Hippocampal formation (tissue), 2 donors: Measurements from ENCODE around the gene SPIRE2.
"Not testable (repeated sequence)": the region's sequence is repeated elsewhere in the genome, so short reads cannot be mapped to it uniquely, and the experiment has no call there.

Experiments
- DNase-seq, 2 donors: peaks; one replicate each; lab custom pipeline; 2025; lab: John Stamatoyannopoulos, UW

SPIRE2 gene

GRCh38 chr16:89806589-89807193 lies 21.6 kb upstream of the SPIRE2 start:
- not testable (repeated sequence) for DNase-seq

DNA sequence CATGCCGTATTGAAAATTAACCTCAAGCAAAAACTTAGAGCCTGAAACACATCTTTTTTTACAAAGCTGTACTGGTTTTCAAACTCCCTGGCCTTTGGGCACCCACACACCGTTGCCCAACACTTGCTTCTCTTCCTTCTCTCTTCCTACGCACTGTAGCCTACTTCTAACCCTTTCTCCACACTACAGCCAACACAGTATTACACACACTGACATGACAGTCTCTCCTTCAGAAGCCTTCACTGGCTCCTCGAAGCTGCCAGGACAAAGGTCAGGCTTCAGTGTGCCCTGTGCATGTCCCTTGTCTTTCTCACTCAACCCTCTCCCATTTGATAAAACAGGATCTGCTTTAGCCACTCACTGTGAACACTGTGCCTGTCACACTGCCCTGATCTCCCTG lies 19.8 kb upstream of the SPIRE2 start:
- no peak for DNase-seq

DNA sequence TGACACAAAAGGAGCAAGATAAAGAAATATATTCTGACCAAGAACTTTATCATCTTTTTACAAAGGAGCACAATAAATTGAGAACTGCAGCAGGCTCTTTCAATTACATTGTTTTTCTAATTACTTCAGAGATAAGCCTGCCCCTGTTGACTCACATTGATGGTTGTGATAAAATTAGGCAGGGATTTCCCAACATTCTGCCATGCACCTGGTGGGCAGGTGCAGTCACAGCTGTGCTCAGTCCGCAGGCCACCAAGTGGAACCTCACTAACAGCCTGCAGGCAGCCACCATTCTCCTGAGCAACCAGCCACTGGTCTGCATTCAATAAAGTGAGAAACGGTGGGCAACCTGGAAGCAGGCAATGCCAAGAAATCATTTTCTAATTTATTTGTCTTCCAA lies 17.0 kb upstream of the SPIRE2 start:
- no peak for DNase-seq

- no peak for DNase-seq
These were observed 12.5 kb upstream of the SPIRE2 start for GRCh38 chr16:89815639-89816348.

GRCh38 chr16:89818851-89819403 lies 9.3 kb upstream of the SPIRE2 start:
- not testable (repeated sequence) for DNase-seq

GRCh38 chr16:89819448-89819847 lies 8.8 kb upstream of the SPIRE2 start:
- not testable (repeated sequence) for DNase-seq

DNA sequence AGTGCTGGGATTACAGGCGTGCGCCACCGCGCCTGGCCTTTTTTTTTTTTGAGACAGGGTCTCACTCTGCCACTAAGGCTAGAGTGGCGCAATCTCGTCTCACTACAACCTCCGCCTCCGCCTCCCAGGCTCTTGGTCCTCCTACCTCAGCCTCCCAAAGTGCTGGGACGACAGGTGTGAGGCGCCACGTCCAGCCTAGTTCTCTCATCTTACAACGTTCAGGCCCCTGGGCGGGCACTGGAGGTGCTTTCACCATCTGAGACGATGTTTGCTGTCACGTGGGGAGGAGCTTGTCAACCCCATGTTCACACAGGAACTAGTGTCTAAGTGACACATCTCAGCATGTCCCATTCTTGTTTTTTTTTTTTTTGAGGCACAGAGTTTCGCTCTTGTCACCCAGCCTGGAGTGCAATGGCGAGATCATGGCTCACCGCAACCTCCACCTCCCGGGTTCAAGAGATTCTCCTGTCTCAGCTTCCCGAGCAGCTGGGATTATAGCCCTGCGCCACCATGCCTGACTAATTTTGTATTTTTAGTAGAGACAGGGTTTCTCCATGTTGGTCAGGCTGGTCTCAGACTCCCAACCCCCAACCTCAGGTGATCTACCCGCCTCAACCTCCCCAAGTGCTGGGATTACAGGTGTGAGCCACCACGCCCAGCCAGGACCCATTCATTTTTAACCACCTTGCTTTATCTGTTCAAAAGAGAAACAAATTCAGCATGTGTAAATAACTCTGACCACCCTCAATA lies 6.7 kb upstream of the SPIRE2 start:
- no peak for DNase-seq

DNA sequence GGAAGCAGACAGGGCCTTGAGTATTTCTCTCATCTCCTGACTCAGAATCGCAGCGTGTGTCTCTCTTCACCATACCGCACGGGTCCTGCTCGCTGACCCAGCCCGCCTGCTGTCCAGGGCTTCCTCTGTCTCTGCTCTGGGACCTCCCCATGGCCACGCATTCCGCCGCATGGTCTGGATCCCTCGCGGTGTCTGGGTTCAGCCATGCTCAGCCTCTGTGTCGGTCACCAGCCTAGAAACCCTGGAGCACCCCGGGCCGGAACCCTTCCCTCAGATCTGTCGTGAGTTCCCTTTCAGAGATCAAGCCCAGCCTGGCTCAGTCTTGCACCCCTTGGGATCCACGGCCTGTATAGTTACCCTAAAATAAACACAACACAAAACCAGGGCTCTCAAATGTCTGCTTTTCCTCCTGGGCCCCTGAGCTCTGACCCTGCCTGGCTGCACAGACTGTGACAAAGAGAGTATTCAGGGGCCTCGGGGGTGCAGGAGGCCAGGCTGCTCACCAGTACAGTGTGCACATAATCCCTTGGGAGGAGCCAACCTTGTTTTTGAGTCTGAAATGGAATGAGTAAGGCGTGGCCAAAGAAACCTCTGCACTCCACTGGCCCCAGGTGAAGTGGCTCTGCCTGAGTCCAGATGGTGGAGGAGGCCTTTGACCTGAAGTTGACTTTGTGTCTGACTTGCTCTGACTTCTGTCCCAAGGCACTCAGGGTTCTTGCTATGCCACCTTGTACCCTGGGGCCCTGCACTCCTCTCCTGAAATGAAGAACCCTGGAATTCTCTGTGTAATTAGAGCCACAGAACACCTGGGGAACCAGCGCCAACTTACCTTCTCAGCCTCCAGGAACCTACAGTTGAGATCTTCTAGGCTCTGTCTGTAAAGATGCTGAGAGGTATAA lies 5.8 kb upstream of the SPIRE2 start:
- DNase-seq, result no peak

DNA sequence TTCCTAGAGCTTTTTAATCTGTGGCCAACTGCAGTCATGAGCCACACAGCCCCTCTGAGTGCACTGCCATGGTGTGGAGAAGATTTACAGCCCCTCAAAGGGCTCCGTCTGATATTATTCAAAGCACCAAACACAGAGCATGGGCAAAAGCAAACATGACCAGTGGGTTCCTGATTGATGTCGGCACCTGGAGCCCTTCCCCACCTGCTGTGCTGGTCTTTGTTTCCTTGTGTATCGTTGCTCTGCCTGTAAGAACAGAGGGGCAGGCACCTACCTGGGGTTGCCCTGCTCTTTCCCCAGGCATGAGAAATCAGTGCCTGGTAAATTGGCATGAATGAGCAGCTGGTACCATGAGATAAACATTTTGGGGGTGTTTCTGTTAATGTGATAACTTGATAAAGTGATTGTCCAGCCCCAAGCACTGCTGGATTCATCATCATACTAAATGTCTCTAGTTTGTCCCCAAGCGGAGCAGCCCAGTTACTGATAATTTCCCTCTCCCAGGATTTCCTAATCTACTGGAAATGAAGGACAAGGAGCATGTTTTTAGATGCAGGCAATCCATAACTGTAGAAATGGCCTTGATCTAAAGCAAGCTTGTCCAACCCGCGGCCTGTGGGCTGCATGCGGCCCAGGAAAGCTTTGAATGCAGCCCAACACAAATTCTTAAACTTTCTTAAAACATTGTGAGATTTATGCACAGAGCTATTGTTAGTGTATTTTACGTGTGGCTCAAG lies 5.0 kb upstream of the SPIRE2 start:
- no peak for DNase-seq

DNA sequence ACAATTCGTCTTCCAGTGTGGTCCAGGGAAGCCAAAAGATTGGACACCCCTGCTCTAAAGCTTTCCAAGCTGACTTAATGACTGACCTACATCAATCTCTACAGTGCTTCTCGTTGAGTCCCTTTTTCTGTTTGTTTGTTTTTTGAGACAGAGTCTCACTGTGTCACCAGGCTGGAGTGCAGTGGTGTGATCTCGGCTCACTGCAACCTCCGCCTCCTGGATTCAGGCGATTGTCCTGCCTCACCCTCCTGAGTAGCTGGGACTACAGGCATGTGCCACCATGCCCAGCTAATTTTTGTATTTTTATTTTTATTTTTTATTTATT lies 4.5 kb upstream of the SPIRE2 start:
- DNase-seq, result not testable (repeated sequence)

- DNase-seq, result no peak
These were observed 1.5 kb upstream of the SPIRE2 start for GRCh38 chr16:89826531-89827382.

DNA sequence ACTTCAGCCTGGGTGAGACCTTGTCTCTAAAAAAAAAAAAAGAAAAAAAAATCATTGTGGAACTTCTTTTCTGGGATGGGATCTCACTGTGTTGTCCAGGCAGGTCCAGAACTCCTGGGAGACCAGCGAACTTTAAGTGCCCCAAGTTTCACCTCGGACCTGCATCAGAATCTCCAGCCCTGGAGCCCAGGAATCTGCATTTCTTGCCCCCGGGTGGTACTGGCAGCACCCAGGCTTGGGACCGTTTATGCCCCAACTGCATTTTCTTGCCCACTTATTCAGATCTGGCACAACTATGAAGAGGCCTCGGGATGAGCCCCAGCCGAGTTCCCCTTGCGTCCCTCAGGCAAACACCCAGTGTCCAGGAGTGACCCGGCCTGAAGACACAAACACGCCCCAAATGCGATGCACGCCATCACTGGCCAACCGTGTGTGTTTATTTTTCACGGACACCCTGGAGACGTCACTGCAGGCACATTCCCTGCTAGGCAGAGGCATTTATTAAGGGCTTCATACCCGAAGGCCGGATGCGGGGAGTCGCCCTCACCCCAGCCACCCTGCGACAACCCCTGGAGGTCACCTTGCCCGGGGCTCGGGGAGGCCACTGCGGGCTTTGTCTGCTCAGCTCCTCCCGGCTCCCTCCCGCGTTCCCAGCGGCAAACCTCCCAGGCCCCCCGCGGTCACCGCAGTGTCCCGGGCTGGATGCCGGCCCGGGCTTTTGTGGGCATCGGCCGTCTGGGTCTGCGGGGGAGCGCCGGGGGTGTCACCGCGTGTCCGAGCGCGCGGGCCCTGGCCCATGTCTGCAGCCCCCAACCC lies 684 bp upstream of the SPIRE2 start:
- DNase-seq, result no peak

GRCh38 chr16:89828870-89829629 lies 775 bp downstream of the SPIRE2 start:
- DNase-seq, result no peak

GRCh38 chr16:89829630-89830437 lies 1.6 kb downstream of the SPIRE2 start:
- DNase-seq, result no peak

GRCh38 chr16:89831810-89832328 lies 3.6 kb downstream of the SPIRE2 start:
- no peak for DNase-seq

DNA sequence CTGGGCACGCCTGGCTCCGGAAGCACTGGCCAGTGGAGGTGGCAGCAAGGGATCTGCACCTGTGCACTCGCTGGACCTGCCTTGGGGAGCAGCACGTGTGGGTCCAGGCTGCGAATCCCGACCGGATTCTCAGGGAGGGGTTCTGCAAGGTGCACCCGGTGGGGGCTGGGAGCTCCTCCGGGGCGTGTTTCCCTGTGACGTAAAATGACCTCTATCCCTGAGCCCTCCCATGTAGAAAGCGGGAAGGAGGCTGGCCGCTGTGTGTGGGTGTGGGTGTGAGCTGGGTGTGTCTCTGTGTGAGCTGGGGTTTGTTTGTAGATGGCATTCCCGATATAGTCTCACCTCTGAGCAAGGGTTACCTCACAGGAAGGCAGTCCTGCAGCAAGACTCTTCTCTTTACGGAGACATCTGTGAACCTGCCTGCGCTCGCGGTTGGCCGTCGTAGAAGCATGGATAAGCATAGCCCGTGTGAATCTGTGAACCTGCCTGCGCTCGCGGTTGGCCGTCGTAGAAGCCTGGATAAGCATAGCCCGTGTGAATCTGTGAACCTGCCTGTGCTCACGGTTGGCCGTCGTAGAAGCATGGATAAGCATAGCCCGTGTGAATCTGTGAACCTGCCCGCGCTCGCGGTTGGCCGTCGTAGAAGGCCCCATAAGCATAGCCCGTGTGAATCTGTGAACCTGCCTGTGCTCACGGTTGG lies 5.5 kb downstream of the SPIRE2 start:
- DNase-seq, result not testable (repeated sequence)
